ENCODE measurements around the gene BRICD5.

Gene BRICD5

DNA sequence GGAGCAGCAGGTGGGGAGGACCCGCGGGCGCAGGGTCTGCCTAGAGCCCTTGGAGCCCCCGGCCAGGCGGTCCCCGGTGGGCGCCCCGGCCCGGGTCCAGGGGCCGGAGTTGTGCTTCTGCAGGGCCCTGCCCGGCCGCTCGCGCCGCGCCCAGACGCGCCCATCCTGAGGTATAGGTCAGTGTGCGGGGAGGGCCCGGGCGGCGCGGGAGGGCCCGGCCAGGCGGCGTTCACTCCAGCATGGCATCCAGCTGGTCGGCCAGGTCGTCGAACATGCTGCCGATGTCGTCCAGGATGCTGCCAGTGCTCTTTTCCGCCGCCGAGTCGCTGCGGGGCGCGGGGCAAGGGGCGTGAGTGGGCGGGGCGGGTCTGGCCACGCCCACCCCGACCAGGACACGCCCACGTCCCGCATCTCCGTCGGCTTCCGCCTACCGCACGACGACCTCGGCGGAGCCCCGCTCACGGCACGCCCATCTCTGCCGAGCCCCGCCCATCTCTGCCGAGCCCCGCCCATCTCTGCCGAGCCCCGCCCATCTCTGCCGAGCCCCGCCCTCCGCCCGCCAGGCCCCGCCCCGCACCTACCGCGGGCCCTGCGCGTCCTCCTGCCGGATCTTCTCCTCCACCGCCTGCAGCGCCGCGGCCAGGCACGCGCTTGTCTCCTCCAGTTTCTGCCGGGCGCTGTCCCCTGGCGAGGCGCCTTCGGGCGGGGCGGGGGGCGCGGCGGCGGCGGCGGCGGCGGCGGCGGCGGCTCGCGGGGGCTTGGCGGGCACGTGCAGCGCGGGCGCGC, 32.1 kb downstream of the BRICD5 start:
- DNase-seq: peak; percentile 46 to 71

DNA sequence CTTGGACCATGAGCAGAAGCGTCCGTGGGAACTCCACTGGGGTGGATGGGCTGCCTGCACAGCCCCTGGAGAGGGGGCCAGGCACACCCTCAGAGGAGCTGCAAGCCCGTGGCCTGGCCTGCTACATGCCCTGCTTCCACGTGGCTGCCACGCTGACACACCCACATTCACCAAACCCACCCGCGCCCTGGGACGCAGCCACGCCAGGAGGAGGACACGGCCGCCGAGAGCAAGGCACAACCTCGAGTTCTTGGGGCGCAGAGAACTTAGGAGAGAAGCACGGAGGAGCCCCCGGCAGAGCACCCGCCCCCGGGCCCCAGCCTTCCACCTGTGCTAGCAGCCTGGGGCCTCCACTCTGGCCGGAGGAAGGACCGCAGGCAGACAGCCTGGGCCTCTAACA, 33.1 kb downstream of the BRICD5 start:
- DNase-seq: no peak

DNA sequence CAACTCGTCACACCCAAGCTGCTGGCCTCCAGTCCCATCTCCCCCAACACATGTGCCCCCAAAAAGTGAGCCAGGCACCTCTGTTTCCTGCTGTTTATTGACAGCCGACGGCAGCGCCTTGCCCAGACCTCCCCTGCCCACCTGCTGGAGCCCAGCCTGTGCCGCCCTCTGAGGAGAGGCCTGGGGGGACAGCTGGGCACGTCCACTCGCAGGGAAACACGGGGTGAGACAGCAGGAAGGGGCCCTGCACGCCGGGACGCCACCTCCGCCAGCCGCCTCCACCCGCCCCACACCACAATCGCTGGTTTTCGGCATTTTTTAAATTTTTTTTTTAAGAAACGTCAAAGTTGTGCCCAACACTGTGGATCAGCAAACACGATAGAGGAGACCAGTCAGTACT, 33.6 kb downstream of the BRICD5 start:
- no peak for DNase-seq

GRCh38 chr16:2176047-2176446, 34.6 kb downstream of the BRICD5 start:
- DNase-seq: no peak

GRCh38 chr16:2175454-2175853, 35.2 kb downstream of the BRICD5 start:
- no peak for DNase-seq

DNA sequence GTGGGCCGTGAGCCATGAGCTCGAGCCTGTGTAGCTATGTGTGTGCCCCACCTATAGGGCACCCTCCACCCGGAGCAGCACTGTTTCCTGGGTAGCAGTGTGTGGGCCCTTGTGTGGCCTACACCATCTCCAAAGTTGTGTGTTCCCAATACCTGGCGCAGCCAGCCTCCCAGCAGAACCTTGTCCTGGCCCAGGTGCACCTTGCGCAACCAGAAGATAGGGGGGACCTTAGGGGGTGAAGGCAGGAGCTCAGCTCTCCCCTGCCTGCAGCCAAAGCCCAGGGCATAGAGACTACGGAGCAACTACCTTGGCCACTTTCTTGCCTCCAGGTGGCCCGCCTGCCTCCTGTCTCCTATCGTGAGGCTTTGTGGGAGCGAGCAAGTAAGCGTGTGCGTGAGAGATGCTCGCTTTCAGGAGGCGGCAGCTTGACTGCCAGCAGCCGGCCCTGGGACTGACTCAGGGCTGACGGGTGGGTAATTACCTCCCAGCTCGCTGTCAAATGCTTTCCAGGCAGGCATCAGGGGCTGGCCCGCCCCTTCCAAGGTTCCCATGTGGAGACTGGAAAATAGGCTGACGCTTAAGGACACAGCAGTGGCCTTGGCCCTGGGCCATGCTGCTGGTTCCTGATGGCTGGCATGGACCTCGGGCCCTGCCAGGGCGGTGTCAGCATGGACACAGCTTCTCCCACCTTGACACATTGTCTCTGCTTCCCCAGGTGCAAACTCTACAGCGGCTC, 36.1 kb downstream of the BRICD5 start:
- no peak for DNase-seq

DNA sequence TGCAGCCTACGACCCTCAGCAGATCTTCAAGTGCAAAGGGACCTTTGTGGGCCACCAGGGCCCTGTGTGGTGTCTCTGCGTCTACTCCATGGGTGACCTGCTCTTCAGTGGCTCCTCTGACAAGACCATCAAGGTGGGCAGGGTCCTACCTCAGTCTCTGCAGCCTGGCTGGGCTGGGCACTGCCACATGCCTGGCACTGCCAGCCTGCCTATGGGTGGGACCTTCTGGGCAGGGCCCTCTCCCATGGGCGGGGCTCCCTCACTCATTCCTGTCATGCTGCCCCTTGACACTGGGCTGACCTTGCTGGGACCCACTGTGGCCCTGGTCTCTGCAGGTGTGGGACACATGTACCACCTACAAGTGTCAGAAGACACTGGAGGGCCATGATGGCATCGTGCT, 36.7 kb downstream of the BRICD5 start:
- DNase-seq: no peak

GRCh38 chr16:2173366-2173765, 37.3 kb downstream of the BRICD5 start:
- DNase-seq: no peak

GRCh38 chr16:2172688-2173335, 37.9 kb downstream of the BRICD5 start:
- no peak for DNase-seq

DNA sequence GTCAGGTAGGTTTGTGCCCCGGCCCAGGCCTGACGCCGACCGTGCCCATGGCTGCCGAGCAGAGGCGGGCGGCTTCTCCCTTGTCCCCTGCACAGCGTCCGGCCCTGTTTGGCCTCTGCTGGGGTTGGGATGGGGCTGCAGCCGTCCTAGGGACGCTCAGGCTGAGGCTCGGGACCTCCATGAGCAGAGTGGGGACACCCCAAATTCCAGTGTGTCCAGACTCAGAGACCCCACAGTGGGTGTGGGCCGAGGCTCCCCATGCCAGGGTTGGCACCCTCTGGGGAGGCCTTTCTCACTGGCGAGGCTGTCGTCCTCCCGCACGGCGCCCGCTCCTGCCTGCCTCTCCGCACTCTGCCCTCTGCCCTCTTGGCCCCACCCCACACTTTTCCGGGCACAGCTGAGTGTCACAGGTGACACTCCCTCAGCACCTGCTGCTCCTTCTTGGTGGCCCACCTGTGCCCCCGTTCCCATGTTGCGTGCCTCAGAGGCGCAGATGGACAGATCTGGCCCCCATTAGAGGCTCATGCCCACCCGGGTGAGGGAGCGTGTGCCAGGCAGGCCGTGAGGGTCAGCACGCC, 39.0 kb downstream of the BRICD5 start:
- DNase-seq: no peak

DNA sequence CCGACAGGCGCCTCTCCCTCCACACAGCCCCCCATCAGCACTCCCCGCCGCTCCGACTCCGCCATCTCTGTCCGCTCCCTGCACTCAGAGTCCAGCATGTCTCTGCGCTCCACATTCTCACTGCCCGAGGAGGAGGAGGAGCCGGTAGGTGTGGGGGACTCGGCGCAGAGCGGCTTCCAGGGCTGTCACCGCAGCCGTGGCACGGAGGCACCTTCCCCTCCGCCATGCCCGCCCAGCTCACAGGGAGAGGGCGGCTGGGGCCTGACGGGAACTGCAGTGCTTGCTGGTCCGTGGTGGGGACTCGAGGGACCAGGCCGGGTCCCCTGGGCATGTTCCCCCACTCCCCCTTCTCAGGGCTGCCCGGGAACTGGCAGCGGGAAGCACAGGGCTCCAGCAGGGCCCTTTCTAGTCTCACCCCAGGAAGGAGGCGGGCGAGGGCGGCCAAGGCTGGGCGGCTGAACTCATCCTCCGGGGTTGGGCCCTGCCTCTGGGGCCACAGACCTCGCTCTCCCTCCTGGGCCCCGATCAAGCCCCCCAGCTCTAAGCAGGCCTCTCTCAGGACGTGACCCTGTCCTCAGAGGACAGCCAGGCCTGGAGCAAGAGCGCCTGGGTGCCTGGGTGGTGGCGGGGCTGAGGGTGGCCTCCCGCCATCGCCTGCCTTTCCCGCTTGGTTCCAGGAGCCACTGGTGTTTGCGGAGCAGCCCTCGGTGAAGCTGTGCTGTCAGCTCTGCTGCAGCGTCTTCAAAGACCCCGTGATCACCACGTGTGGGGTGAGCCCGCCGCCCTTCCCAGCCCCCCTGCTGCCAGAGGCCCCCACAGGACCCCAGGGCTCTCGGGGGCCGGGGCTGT, 39.9 kb downstream of the BRICD5 start:
- no peak for DNase-seq

- DNase-seq: no peak
Observed at GRCh38 chr16:2170080-2170479, 40.6 kb downstream of the BRICD5 start.

- DNase-seq: no peak
Observed at GRCh38 chr16:2167068-2167638, 43.5 kb downstream of the BRICD5 start.

- DNase-seq: no peak
Observed at GRCh38 chr16:2166263-2167067, 44.2 kb downstream of the BRICD5 start.

DNA sequence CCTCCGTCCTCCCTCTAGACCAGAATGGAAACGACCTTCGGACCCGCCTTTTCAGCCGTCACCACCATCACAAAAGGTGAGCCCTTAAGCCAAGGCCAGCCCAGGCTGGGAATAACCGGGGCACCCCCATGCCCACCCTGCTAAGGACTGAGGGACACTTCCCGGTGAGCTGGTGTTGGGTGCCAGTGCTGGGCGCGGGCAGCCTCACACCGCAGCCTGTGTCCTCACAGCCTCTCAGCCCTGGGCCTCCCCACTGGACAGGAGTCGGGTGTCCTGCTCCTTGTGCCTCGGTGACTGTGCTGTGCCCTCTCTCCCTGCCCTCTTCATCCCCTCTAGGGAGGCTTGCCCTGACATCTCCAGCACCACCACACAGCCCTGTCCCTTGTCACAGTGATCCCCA, 44.8 kb downstream of the BRICD5 start:
- DNase-seq: no peak

DNA sequence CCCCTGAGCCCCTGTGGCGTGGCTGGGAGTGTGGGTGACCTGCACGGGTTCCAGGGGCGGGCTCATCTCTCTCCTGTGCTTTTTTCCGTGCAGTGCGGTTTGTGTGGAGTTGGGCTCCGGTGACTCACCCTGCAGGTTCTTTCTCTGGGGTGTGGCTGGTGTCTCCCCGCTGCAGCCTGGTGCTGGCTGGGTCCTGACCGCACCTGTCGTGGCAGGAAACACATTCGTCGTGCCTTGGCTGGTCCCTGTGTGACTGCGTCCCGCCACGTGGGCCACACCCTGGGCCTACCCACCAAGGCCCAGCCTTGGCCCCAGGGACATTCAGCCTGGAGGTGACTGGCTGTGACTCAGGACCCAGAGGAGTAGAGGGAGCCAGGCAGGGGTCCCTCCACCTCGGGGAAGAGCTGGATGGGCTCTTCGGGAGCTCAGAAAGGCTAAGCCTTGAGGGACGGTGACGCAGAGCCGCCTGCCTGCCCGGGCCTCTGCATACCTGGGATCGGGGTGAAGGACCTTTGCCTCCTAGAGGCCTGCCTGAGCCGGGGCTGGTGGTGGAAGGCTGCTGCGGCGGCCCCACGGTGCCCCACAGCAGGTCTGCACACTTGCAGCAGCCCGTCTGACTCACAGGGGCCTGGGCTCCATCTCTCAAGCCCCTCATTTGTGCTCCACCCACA, 47.3 kb downstream of the BRICD5 start:
- DNase-seq: no peak

DNA sequence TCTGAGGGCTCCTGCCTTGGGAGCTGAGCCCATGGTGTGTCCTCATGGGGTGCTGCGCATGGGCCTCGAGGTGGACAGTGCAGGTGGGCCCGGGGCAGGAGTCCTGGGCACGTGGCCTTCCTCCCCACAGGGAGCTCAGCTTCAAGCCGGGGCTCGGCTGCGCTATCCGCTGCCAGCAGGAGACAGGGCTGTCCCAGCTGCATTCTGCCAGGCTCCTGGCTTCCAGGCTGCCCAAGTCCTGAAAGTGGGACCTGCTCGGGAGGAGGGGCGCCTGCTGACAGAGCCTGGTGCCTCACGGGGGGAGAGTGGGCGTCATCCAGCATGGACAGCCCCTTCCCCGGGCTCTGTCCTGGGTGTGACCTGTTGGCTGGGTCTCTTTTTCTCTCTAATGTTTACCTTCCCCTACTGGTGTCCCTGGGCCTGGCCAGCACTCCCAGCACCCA, 48.0 kb downstream of the BRICD5 start:
- no peak for DNase-seq

- no peak for DNase-seq
Observed at GRCh38 chr16:2161911-2162310, 48.8 kb downstream of the BRICD5 start.

DNA sequence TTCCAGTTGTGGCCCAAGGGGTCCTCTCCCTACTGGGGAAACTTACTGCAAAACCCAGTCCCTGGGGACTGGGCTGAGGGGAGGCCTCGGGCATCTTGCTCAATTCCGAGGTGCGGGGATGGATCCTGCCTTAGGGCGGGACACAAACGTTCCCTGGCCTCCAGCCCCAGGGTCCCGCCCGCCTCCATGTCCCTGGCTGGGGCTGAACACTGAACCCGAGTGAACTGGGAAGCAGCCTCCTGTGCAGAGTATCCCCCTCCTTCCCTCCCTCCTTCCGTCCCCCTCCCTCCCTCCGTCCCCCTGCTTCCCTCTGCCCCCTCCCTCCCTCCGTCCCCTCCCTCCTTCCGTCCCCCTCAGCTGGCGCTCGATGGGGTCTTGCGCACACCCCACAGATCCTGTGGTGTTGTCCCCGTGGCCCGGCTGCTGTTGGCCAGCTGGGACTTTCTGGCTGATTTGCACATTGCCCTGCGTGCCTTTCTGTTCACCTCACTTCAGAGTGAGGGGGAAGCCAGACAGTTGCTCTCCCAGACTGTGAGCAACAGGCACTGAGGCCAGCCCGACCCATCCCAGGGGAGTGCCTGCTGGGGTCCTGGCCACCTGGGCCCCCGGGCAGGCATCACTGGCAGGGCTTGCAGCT, 49.6 kb downstream of the BRICD5 start:
- no peak for DNase-seq

Data from NCI-H1930 (cell line).